ENCODE data around the gene PRXL2B. TPM values are rescaled to one million over a fixed set of nuclear protein-coding genes. Genes with fewer than 3 reads are reported as not detected.

Gene PRXL2B
- total RNA-seq, 1 experiment from 2014 or later = 12.6 TPM

GRCh38 chr1:2542246-2542915, 44.2 kb upstream of the PRXL2B start:
- DNase-seq (ENCODE audit: unreplicated experiment) = no peak
- intact Hi-C loops (cut with micrococcal nuclease) = no loop called here
- Mint-ChIP-seq H3K27ac (ENCODE audit: low read depth, unreplicated experiment) (no peak overlapping the region), H3K4me1 (ENCODE audit: insufficient read depth, unreplicated experiment) (peaks cover 12% of the 10 kb centered on the region), H3K9me3 (ENCODE audit: unreplicated experiment) (no peaks in the 10 kb centered on the region), H3K27me3 (ENCODE audit: insufficient read depth, unreplicated experiment) (no peaks in the 10 kb centered on the region), H3K36me3 (ENCODE audit: insufficient read depth, unreplicated experiment) (no peaks in the 10 kb centered on the region), H3K4me3 (ENCODE audit: unreplicated experiment) (no peak overlapping the region)
- no TSS peak for BruUV-seq (replicated peaks)
- TF ChIP-seq, protein P1, sequence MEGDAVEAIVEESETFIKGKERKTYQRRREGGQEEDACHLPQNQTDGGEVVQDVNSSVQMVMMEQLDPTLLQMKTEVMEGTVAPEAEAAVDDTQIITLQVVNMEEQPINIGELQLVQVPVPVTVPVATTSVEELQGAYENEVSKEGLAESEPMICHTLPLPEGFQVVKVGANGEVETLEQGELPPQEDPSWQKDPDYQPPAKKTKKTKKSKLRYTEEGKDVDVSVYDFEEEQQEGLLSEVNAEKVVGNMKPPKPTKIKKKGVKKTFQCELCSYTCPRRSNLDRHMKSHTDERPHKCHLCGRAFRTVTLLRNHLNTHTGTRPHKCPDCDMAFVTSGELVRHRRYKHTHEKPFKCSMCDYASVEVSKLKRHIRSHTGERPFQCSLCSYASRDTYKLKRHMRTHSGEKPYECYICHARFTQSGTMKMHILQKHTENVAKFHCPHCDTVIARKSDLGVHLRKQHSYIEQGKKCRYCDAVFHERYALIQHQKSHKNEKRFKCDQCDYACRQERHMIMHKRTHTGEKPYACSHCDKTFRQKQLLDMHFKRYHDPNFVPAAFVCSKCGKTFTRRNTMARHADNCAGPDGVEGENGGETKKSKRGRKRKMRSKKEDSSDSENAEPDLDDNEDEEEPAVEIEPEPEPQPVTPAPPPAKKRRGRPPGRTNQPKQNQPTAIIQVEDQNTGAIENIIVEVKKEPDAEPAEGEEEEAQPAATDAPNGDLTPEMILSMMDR (IDR thresholded peaks at IDR 0.05; ENCODE audit: unreplicated experiment) = no peak
- CTCF ChIA-PET = no interaction called here
- POLR2A ChIA-PET = no interaction called here

DNA sequence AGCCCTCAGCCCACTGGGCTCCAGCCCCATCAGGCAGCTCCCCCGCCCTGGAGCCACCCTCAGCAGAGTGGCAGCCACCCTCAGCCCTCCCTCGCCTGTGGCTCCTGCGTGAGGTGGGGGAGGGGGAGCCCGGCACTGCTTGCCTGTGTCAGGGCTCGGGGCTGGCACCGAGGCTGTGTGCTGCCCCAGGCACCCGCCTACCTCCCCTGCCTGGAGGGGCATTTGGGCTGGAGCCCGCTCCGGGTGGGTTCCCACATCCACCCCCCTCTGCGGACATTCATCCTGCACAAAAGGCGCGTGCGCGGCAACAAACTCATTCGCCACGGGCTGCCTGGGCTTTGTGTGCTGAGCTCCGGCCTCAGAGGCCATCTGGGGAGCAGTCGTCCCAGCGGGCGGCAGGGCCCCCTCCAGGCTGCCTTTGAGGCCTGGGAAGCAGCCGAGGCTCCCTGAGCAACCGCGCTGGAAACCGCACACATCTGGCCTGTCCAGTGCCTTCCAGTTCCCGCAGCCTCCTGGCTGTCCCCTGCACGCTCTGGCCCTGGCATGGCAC, 43.0 kb upstream of the PRXL2B start:
- intact Hi-C loops (cut with micrococcal nuclease) = no loop called here
- Mint-ChIP-seq H3K9me3 (ENCODE audit: unreplicated experiment) (no peaks in the 10 kb centered on the region), H3K36me3 (ENCODE audit: insufficient read depth, unreplicated experiment) (no peaks in the 10 kb centered on the region), H3K27ac (ENCODE audit: low read depth, unreplicated experiment) (no peak overlapping the region), H3K27me3 (ENCODE audit: insufficient read depth, unreplicated experiment) (no peaks in the 10 kb centered on the region), H3K4me3 (ENCODE audit: unreplicated experiment) (no peak overlapping the region), H3K4me1 (ENCODE audit: insufficient read depth, unreplicated experiment) (peaks cover 5% of the 10 kb centered on the region)
- ChIA-PET CTCF (interaction anchor here (0.5 to 0.6 kb wide), 2 partner anchors 36 to 404 kb away, joined by 3 read pairs; no protein-coding TSS in a partner anchor), POLR2A (interaction anchor here (1.9 to 4.2 kb wide), 2 partner anchors 9 to 18 kb away, joined by 13 to 36 read pairs; partner anchors contain the start of gene PANK4)
- BruUV-seq (replicated peaks) = no TSS peak
- TF ChIP-seq, protein P1 (IDR thresholded peaks at IDR 0.05; ENCODE audit: unreplicated experiment) = no peak
- no peak for DNase-seq (ENCODE audit: unreplicated experiment)

DNA sequence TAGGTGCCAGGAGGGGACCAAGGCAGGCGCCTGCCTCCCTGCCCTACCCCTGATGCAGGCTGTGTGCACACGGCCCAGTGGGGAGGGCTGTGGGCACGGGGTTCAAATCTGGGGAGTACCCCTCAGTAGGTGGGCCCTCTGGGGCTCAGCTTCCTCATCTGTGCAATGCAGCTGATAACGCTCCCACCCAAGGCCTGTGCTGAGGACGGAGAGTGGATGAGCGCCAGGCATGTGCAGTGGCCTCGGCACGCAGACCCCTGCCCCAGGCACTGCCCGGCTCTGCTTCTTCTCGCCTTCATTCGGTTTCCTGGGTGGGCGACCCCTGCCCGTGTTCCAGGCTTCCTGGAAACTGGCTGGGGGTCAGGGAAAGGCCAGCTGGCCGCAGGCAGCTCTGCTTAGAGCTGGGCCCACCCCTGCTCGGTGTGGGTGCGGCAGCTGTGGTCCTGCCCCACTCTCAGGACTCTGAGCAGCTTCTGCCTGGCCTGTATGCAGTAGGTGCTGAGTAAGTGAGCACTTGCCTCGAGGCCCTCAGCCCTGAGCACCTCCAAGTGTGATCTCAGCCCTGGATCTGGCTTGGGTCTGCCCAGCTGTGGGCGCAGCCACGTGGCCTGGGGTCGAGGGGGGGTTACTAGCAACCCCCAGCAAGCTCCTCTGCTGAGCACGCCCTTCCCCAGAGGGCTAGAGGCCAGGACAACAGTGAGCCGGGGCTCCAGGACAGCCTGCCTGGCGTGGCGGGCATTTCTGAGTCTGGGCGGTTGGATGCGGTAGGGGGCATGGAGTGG, 42.3 kb upstream of the PRXL2B start:
- H3K27ac Mint-ChIP-seq (ENCODE audit: low read depth, unreplicated experiment) = no peak overlapping the region
- H3K36me3 Mint-ChIP-seq (ENCODE audit: insufficient read depth, unreplicated experiment) = no peaks in the 10 kb centered on the region
- H3K4me1 Mint-ChIP-seq (ENCODE audit: insufficient read depth, unreplicated experiment) = peaks cover 5% of the 10 kb centered on the region
- H3K4me3 Mint-ChIP-seq (ENCODE audit: unreplicated experiment) = no peak overlapping the region
- BruUV-seq (replicated peaks) = no TSS peak
- ChIA-PET CTCF (interaction anchor here (0.6 to 0.7 kb wide), 3 partner anchors 11 to 37 kb away, joined by 3 read pairs; no protein-coding TSS in a partner anchor), POLR2A (interaction anchor here (0.7 to 4.2 kb wide), 4 partner anchors 10 to 1014 kb away, joined by 3 to 36 read pairs (median 8); partner anchors contain the start of gene PANK4)
- no peak for DNase-seq (ENCODE audit: unreplicated experiment)
- intact Hi-C loops (cut with micrococcal nuclease) = no loop called here
- H3K27me3 Mint-ChIP-seq (ENCODE audit: insufficient read depth, unreplicated experiment) = no peaks in the 10 kb centered on the region
- H3K9me3 Mint-ChIP-seq (ENCODE audit: unreplicated experiment) = no peaks in the 10 kb centered on the region
- TF ChIP-seq, protein P1 (IDR thresholded peaks at IDR 0.05; ENCODE audit: unreplicated experiment) = no peak

Measured in MCF 10A (cell line).